Measurements from ENCODE around the gene DCP1A.
"Not testable (repeated sequence)": the region's sequence is repeated elsewhere in the genome, so short reads cannot be mapped to it uniquely, and the experiment has no call there.

DCP1A gene

DNA sequence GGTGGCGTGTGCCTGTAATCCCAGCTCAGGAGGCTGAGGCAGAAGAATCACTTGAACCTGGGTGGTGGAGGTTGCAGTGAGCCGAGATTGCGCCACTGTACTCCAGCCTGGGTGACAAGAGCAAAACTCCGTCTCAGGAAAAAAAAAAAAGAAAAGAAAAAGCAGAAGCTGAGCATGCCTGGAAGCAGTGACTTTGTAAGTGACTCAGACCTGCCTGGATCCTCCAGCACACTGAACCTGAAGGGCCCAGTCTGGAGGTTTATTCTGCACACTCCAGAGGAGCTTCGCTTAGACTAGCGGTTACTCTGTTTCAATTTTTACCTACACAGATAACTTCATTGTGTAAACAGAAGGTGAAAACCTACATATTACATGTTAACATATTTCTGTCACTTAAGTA lies 19.4 kb downstream of the DCP1A start:
- peak; percentile 47 to 51 for DNase-seq

- no peak for DNase-seq
Observed at GRCh38 chr3:53324105-53324504, 23.2 kb downstream of the DCP1A start.

DNA sequence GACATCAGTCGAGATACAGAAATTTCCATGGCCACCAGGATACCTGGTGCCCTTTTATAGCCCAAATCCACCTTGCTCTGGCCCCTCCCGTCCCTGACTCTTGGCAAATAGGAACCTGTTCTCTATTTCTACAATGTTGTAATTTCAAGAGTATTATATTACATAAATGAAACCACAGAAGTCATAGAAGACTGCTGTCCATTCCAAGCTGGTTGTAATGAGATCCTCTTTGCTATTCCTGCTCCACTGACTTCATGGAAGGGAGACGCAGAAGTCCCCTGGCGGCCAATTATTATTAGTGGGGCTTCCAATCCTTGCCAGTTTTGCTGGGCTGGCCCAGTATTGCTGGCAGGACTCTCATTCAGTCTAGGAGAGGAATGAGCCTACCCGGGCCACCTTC lies 26.6 kb downstream of the DCP1A start:
- no peak for DNase-seq

GRCh38 chr3:53318522-53318921 lies 28.8 kb downstream of the DCP1A start:
- DNase-seq = no peak

DNA sequence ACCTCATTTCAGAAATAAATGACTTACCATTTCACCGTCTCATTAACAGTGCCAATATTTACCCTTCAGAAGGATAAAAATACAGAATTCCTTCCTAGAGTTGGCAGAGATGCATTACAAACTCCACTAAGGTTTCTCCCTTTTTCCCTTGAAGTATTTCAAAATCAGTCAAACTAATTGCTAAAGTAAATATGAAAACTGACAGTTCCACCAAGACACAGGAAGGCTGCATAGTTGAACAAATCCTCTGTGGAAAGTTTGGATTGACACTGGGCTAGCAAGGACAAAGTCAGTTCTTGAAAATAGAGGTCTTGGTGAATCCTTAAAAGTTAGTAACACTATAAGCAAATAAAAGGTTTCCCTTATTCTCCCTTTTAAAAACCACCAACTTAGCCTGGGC lies 34.5 kb downstream of the DCP1A start:
- DNase-seq = no peak

- no peak for DNase-seq
Observed at GRCh38 chr3:53311882-53312281, 35.5 kb downstream of the DCP1A start.

- no peak for DNase-seq
Observed at GRCh38 chr3:53303957-53304356, 43.4 kb downstream of the DCP1A start.

DNA sequence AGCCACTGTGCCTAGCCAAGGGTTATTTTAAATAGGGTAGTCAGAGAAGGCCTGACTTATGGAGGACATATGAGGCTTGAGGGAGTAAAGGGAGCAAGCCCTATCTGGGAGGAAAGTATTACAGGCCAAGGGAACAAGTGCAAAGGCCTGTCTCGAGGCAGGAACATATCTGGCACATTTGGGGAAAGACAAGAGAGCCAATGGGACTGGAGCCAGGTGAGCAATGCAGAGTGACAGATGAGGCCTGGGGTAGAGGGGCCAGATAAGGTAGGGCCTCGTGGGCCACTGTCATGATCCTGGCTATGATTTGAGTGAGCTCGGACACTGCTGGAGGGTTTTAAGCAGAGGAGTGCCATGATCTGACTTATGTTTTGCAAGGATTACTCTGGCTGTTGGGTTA lies 43.8 kb downstream of the DCP1A start:
- DNase-seq = no peak

GRCh38 chr3:53300826-53301225 lies 46.5 kb downstream of the DCP1A start:
- no peak for DNase-seq

GRCh38 chr3:53299611-53300023 lies 47.7 kb downstream of the DCP1A start:
- DNase-seq = peak; percentile 81 to 86

DNA sequence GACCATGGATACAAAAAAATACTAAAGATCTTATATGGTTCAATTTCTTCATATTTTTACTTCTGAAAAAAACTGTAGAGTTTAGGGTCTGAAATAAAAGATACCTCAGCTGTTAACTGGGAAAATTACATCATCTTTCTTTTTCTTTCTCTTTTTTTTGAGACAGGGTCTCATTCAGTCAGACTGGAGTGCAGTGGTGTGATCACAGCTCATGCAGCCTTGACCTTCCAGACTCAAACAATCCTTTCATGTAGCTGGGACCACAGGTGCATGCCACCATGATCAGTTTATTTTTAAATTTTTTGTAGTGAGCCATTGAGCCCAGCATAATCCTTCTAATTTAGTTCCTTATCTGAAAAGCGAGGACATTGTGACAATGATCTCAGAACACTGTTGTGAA lies 51.9 kb downstream of the DCP1A start:
- no peak for DNase-seq

GRCh38 chr3:53293867-53294266 lies 53.5 kb downstream of the DCP1A start:
- no peak for DNase-seq

GRCh38 chr3:53288214-53288613 lies 59.1 kb downstream of the DCP1A start:
- no peak for DNase-seq

- DNase-seq = no peak
Observed at GRCh38 chr3:53287131-53287629, 60.2 kb downstream of the DCP1A start.

GRCh38 chr3:53286727-53287126 lies 60.6 kb downstream of the DCP1A start:
- no peak for DNase-seq

DNA sequence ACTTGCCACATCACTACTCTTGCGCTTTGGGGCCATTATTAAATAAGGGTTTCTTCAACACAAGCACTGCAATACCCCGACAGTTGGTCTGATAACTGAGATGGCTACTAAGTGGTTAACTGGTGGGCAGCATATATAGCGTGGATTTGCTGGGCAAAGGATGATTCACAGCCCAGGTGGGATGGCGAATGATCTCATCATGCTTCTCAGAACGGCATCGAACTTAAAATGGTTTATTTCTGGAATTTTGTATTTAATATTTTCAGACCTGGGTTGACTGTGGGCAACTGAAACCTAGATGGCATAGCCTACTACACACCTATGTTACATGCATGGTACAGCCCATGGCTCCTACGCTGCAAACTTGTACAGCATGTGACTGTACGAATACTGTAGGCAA lies 64.8 kb downstream of the DCP1A start:
- DNase-seq = no peak

DNA sequence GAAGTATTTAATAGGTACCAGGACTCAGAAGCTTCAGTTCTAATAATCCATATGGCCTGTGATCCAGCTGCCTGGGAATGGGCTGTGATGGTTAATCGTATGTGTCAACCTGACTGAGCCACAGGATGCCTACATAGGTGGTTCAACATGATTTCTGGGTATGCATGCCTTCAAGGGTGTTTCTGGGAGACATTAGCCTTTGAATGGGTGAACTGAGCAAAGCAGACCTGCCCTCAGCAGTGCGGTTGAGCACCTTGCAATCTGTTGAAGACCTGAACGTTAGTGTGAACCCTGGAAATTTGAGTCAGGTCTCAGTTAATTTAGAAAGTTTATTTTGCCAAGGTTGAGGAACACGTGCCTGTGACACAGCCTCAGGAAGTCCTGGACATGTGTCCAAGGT lies 68.7 kb downstream of the DCP1A start:
- no peak for DNase-seq

DNA sequence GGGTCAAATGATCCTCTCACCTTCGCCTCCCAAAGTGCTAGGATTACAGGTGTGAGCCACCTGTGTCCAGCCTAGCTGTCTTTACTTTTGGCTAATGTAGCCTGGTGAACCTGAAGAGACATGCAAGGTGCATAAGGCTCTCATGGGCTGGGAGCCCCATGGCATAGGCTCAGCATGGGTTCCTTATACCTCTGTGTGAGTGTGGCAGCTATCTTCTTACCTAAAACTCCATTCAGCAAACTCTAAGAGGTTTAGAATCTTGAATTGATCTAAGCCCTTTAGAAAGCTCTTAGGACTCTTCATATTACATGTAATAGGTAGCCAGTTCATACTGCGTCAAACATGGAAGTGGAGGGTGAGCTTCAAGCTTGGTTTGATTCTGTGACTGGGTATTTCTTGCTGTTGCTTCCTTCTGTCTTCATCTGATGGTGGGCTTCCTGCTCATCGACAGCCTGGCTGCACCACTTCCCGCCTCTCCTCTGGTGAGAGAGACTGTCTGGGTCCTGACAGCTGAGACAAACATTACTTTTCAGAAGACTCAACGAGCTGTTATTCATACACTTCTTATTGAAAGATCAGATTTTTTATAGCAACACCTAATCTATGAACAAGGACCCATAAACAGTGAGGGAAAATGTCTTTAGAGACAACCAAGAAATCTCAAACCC lies 72.3 kb downstream of the DCP1A start:
- no peak for DNase-seq

GRCh38 chr3:53273146-53273670 lies 74.1 kb downstream of the DCP1A start:
- no peak for DNase-seq

GRCh38 chr3:53269888-53270880 lies 77.2 kb downstream of the DCP1A start:
- DNase-seq = peak; percentile 100

DNA sequence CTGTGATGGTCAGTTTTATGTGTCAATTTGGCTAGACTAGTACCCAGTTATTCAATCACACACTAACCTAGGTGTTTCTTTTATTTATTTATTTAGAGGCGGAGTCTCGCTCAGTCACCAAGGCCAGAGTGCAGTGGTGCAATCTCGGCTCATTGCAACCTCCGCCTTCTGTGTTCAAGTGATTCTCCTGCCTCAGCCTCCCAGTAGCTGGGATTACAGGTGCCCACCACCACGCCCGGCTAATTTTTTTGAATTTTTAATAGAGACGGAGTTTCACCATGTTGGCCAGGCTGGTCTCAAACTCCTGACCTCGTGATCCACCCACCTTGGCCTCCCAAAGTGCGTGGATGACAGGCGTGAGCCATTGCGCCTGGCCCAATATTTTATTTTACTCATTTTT lies 78.2 kb downstream of the DCP1A start:
- not testable (repeated sequence) for DNase-seq

GRCh38 chr3:53267766-53268165 lies 79.6 kb downstream of the DCP1A start:
- no peak for DNase-seq

- DNase-seq = no peak
Observed at GRCh38 chr3:53264718-53265117, 82.6 kb downstream of the DCP1A start.

- no peak for DNase-seq
Observed at GRCh38 chr3:53263907-53264306, 83.4 kb downstream of the DCP1A start.
